PC-9 (cell line): ENCODE measurements around the gene ROBO2.

Experiments used
- EZH2 ChIP-seq: fragments of 200-600 bp; sonication (generic); IDR thresholded peaks from 2 replicates; pipeline ENCODE4 v1.8.0; 2017; ENCODE audit warnings: antibody characterized with exemption, low read depth
- TF ChIP-seq, protein P1 (sequence below): fragments of 200-600 bp; sonication (generic); conservative IDR thresholded peaks from 2 replicates; pipeline ENCODE4 v1.6.1; 2017; ENCODE audit warnings: mixed run types, antibody characterized with exemption, mild to moderate bottlenecking, moderate library complexity

DNA sequence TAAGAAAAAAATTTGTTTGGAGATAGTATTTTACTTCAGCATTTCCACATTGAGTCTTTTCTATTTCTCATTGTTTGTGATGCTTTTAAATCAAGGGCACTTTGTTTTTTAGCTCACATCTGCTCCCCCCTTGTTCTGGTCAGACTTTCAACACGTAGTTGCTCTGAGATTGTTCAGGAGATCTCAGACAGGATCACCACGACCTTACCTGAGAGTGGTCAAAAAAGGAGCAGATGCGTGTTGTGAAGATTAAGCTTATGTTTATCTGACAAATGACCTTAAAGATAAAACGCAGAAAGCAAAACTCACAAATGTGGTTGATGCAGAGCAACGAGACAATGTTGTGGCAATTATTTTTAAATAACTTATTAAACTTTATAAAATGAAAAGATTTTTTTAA, 298.3 kb downstream of the ROBO2 start:
- TF ChIP-seq, protein P1, sequence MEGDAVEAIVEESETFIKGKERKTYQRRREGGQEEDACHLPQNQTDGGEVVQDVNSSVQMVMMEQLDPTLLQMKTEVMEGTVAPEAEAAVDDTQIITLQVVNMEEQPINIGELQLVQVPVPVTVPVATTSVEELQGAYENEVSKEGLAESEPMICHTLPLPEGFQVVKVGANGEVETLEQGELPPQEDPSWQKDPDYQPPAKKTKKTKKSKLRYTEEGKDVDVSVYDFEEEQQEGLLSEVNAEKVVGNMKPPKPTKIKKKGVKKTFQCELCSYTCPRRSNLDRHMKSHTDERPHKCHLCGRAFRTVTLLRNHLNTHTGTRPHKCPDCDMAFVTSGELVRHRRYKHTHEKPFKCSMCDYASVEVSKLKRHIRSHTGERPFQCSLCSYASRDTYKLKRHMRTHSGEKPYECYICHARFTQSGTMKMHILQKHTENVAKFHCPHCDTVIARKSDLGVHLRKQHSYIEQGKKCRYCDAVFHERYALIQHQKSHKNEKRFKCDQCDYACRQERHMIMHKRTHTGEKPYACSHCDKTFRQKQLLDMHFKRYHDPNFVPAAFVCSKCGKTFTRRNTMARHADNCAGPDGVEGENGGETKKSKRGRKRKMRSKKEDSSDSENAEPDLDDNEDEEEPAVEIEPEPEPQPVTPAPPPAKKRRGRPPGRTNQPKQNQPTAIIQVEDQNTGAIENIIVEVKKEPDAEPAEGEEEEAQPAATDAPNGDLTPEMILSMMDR: no peak
- no peak for TF ChIP-seq EZH2
